Endothelial cell of umbilical vein (primary cell): ENCODE results near the gene ZNF415.

Experiments used
- EZH2 ChIP-seq: IDR thresholded peaks from 2 replicates; pipeline ENCODE4 v1.6.1; 2012; ENCODE audit warnings: borderline replicate concordance, low read depth, mild to moderate bottlenecking, moderate library complexity, low read length, inconsistent platforms; ENCODE audit not compliant: severe bottlenecking
- GATA2 ChIP-seq: IDR thresholded peaks from 2 replicates; pipeline ENCODE4 v1.7.0; 2011; ENCODE audit warnings: low read depth, mild to moderate bottlenecking, moderate library complexity, mixed read lengths, low read length; ENCODE audit not compliant: insufficient read length, insufficient read depth
- JUN ChIP-seq: IDR thresholded peaks from 2 replicates; pipeline ENCODE4 v1.6.1; 2011; ENCODE audit warnings: borderline replicate concordance, low read depth; ENCODE audit not compliant: insufficient read length, insufficient read depth
- MYC ChIP-seq: IDR thresholded peaks from one replicate; pipeline ENCODE4 v1.6.1; 2011; ENCODE audit warnings: mild to moderate bottlenecking, low read depth, low read length
- POLR2A ChIP-seq: IDR thresholded peaks from 2 replicates; pipeline ENCODE4 v1.6.1; 2012; ENCODE audit warnings: low read depth, mild to moderate bottlenecking, control low read depth, low read length
- POLR2AphosphoS5 ChIP-seq: IDR thresholded peaks from 2 replicates; pipeline ENCODE4 v1.6.1; 2012; ENCODE audit warnings: low read depth, mild to moderate bottlenecking, control low read depth, low read length, moderate library complexity; ENCODE audit not compliant: insufficient read depth
- TF ChIP-seq, protein P1 (sequence below), 2 donors: IDR thresholded peaks; 1 replicate in 1 of 2; 2 replicates in 1 of 2; pipeline ENCODE4 v1.5.1; 2011; ENCODE audit warnings: low read length in 2 of 2, mild to moderate bottlenecking in 2 of 2, moderate library complexity in 2 of 2, control low read depth in 1 of 2, inconsistent platforms in 1 of 2, low read depth in 1 of 2; ENCODE audit not compliant: insufficient read depth in 1 of 2; ENCODE audit errors: extremely low read depth in 1 of 2

DNA sequence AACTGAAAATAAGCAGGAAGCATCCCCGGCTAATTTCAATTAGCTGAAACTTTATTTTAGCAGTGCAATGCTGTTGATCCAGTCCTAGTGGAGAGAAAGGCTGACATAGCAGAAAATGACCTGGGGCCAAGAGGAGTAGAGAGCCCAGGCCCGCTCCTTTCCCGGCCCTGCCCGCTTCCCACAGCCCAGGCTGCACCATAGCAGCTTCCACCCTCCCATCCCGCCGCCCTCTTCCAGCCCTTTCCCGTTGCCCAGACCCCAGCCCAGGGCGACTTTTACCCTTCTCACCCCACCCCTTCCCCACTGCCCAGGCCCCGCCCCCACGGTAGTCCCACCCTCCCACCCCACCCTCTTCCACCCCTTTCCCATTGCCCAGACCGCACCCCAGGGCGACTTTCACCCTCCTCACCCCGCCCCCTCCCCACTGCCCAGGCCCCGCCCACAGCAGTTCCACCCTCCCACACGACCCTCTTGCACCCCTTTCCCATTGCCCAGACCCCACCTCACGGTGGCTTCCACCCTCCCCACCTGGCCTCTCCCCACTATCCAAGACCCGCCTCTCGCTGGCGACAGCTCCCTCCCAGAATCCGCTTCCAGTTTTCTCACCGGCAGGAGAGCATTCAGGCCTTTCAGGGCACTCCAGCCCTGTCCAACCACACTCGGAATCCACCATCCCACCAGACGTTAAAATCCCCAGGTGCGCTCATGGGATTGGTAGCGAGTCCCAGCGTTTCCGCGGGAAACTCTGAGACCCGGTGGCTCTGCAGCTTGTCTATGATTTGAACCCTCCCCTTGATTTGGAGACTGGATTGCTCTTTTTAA is 37.7 kb downstream of the ZNF415 start:
- no peak for TF ChIP-seq POLR2A
- TF ChIP-seq, protein P1, sequence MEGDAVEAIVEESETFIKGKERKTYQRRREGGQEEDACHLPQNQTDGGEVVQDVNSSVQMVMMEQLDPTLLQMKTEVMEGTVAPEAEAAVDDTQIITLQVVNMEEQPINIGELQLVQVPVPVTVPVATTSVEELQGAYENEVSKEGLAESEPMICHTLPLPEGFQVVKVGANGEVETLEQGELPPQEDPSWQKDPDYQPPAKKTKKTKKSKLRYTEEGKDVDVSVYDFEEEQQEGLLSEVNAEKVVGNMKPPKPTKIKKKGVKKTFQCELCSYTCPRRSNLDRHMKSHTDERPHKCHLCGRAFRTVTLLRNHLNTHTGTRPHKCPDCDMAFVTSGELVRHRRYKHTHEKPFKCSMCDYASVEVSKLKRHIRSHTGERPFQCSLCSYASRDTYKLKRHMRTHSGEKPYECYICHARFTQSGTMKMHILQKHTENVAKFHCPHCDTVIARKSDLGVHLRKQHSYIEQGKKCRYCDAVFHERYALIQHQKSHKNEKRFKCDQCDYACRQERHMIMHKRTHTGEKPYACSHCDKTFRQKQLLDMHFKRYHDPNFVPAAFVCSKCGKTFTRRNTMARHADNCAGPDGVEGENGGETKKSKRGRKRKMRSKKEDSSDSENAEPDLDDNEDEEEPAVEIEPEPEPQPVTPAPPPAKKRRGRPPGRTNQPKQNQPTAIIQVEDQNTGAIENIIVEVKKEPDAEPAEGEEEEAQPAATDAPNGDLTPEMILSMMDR (IDR thresholded peaks at IDR 0.05; ENCODE audit: extremely low read depth in 1 of 2, insufficient read depth in 1 of 2, low read depth in 1 of 2, low read length in 2 of 2), result no peak
- TF ChIP-seq POLR2AphosphoS5, result no peak
- no peak for TF ChIP-seq EZH2
- TF ChIP-seq MYC, result no peak
- TF ChIP-seq GATA2, result no peak
- TF ChIP-seq JUN, result no peak
